SH-SY5Y (cell line): Measurements from ENCODE around the gene ZNF274.

Experiments used
- GATA2 ChIP-seq: IDR thresholded peaks from 2 replicates; pipeline ENCODE4 v1.6.1; 2011; ENCODE audit warnings: mild to moderate bottlenecking, low read depth, low read length
- GATA3 ChIP-seq: IDR thresholded peaks from 2 replicates; pipeline ENCODE4 v1.6.1; 2011; ENCODE audit warnings: low read depth, mild to moderate bottlenecking, low read length, moderate library complexity

The ZNF274 gene

GRCh38 chr19:58243351-58243750, 60.5 kb downstream of the ZNF274 start:
- no peak for TF ChIP-seq GATA2
- TF ChIP-seq GATA3, result no peak

- TF ChIP-seq GATA3 (no peak), GATA2 (no peak)
Measured at GRCh38 chr19:58248886-58249285, 66.0 kb downstream of the ZNF274 start.

GRCh38 chr19:58252102-58252685, 69.3 kb downstream of the ZNF274 start:
- no peak for TF ChIP-seq GATA2

- TF ChIP-seq GATA2, result no peak
- no peak for TF ChIP-seq GATA3
Measured at GRCh38 chr19:58261600-58261967, 78.7 kb downstream of the ZNF274 start.

GRCh38 chr19:58261968-58262921, 79.4 kb downstream of the ZNF274 start:
- no peak for TF ChIP-seq GATA2
- no peak for TF ChIP-seq GATA3

- TF ChIP-seq GATA2 (no peak), GATA3 (no peak)
Measured at GRCh38 chr19:58262922-58263296, 80.0 kb downstream of the ZNF274 start.
